Neuronal stem cell (in vitro differentiated cells): ENCODE data around the gene TICRR.

Experiments
- DNase-seq: peaks from one replicate; pipeline ENCODE4 v3.0.0-alpha.2; 2013; ENCODE audit warnings: low spot score
- H2AFZ ChIP-seq: one replicate; pipeline ENCODE4 v1.6.1; 2013; ENCODE audit warnings: mild to moderate bottlenecking, low read length, inconsistent platforms
- H2AK5ac ChIP-seq: 2 replicates; pipeline ENCODE4 v1.6.1; 2013; ENCODE audit warnings: low read depth, mild to moderate bottlenecking, inconsistent platforms, low read length, moderate library complexity, mixed read lengths
- H2BK120ac ChIP-seq: 2 replicates; pipeline ENCODE4 v1.6.1; 2013; ENCODE audit warnings: low read depth, mild to moderate bottlenecking, inconsistent platforms, low read length, moderate library complexity, mixed read lengths
- H2BK12ac ChIP-seq: one replicate; pipeline ENCODE4 v1.6.1; 2013; ENCODE audit warnings: low read length, inconsistent platforms
- H2BK15ac ChIP-seq: 2 replicates; pipeline ENCODE4 v1.6.1; 2013; ENCODE audit warnings: mild to moderate bottlenecking, low read length, inconsistent platforms, mixed read lengths
- H2BK5ac ChIP-seq: one replicate; pipeline ENCODE4 v1.6.1; 2013; ENCODE audit warnings: inconsistent platforms, mild to moderate bottlenecking, low read length, moderate library complexity
- H3K14ac ChIP-seq: one replicate; pipeline ENCODE4 v1.6.1; 2013; ENCODE audit warnings: low read length, inconsistent platforms
- H3K18ac ChIP-seq: 2 replicates; pipeline ENCODE4 v1.6.1; 2013; ENCODE audit warnings: low read length, inconsistent platforms
- H3K23ac ChIP-seq: 2 replicates; pipeline ENCODE4 v1.6.1; 2013; ENCODE audit warnings: low read depth, mild to moderate bottlenecking, mixed read lengths, low read length, inconsistent platforms; ENCODE audit not compliant: poor library complexity
- H3K27ac ChIP-seq: replicated peaks from 3 replicates; pipeline ENCODE4 v1.5.1; 2013; ENCODE audit warnings: low read length, inconsistent platforms
- H3K27me3 ChIP-seq, 3 experiments: 2 replicates each; pipeline ENCODE4 v1.6.1; 2013; ENCODE audit warnings: low read length in 3 of 3, mild to moderate bottlenecking in 2 of 3, inconsistent platforms in 1 of 3, low read depth in 1 of 3, mixed read lengths in 1 of 3, moderate library complexity in 1 of 3; ENCODE audit not compliant: control insufficient read depth in 3 of 3, insufficient read depth in 3 of 3
- H3K36me3 ChIP-seq, 2 donors: replicated peaks in 1 of 2; 2 replicates each; pipeline ENCODE4 v1.6.1; 2013; ENCODE audit warnings: low read length in 2 of 2; ENCODE audit not compliant: control insufficient read depth in 2 of 2, insufficient read depth in 2 of 2
- H3K4ac ChIP-seq: 2 replicates; pipeline ENCODE4 v1.6.1; 2013; ENCODE audit warnings: inconsistent platforms, mild to moderate bottlenecking, low read length, moderate library complexity
- H3K4me1 ChIP-seq, 2 donors: 1 replicate in 1 of 2; 2 replicates in 1 of 2; pipeline ENCODE4 v1.6.1; 2013; ENCODE audit warnings: low read length in 2 of 2, low read depth in 1 of 2; ENCODE audit not compliant: control insufficient read depth in 2 of 2, insufficient read depth in 1 of 2
- H3K4me2 ChIP-seq: one replicate; pipeline ENCODE4 v1.6.1; 2013; ENCODE audit warnings: mild to moderate bottlenecking, low read length, inconsistent platforms; ENCODE audit not compliant: insufficient read depth, poor library complexity, severe bottlenecking
- H3K4me3 ChIP-seq, 2 donors: 2 replicates each; pipeline ENCODE4 v1.5.1; 2013; ENCODE audit warnings: low read length in 2 of 2, mild to moderate bottlenecking in 2 of 2, inconsistent platforms in 1 of 2, moderate library complexity in 1 of 2
- H3K79me1 ChIP-seq: one replicate; pipeline ENCODE4 v1.6.1; 2013; ENCODE audit warnings: low read depth, mild to moderate bottlenecking, inconsistent platforms, low read length, moderate library complexity
- H3K9ac ChIP-seq: one replicate; pipeline ENCODE4 v1.6.1; 2013; ENCODE audit warnings: mild to moderate bottlenecking, low read depth, low read length, inconsistent platforms; ENCODE audit not compliant: poor library complexity
- H3K9me3 ChIP-seq, 2 donors: replicated peaks in 1 of 2; 2 replicates each; pipeline versions ENCODE3 to v1.6.1; 2013; ENCODE audit warnings: low read length in 2 of 2, mild to moderate bottlenecking in 2 of 2, inconsistent platforms in 1 of 2, low read depth in 1 of 2, mixed read lengths in 1 of 2, moderate library complexity in 1 of 2; ENCODE audit not compliant: control insufficient read depth in 2 of 2, insufficient read depth in 1 of 2
- H4K8ac ChIP-seq: one replicate; pipeline ENCODE4 v1.6.1; 2013; ENCODE audit warnings: low read depth, mild to moderate bottlenecking, inconsistent platforms, low read length, moderate library complexity
- H4K91ac ChIP-seq: one replicate; pipeline ENCODE4 v1.6.1; 2013; ENCODE audit warnings: low read length, low read depth, mild to moderate bottlenecking, inconsistent platforms; ENCODE audit not compliant: poor library complexity
- WGBS, 2 donors: extraction: QIAGEN DNeasy Blood & Tissue Kit; methylation state at CpG; one replicate each; pipeline ENCODE4 v1.1.7; 2013; ENCODE audit warnings: missing lambda C conversion rate in 2 of 2, mixed read lengths in 1 of 2; ENCODE audit not compliant: insufficient read length in 2 of 2, insufficient replicate concordance in 1 of 2; ENCODE audit errors: extremely low coverage in 2 of 2; 5-methylcytosine and 5-hydroxymethylcytosine counted together

Gene TICRR

DNA sequence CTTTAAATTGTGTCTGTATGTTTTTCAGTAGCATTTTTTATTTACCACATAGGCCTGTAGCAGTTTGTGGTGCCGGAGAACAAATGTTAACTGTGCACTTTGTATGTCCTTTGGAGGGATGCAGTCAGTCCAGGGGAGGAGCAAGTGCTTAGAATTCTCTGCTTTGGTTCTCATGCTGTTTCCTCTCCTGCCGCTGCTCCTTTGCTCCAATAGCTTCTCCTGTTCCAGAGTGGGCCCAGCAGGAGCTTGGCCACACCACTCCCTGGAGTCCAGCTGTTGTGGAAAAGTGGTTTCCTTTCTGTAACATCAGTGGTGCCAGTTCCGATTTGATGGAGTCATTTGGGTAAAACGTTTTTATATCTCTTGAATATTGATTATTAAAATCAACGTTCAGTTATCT, 16.6 kb downstream of the TICRR start:
- no peak for DNase-seq
- Histone ChIP-seq H4K8ac (no peak overlapping the region), H3K27ac (no peak overlapping the region), H3K9ac (no peak overlapping the region), H4K91ac (no peak overlapping the region), H3K4me1 (no peaks in the 10 kb centered on the region), H2BK15ac (no peak overlapping the region), H2BK12ac (no peak overlapping the region), H2BK5ac (no peak overlapping the region), H3K4me2 (no peak overlapping the region), H2AFZ (no peak overlapping the region), H3K14ac (no peak overlapping the region), H3K36me3 (peaks cover 42 to 98% of the 10 kb centered on the region in 2 donors), H3K79me1 (peaks cover 2% of the 10 kb centered on the region), H3K18ac (no peak overlapping the region), H3K9me3 (no peaks in the 10 kb centered on the region), H3K23ac (no peak overlapping the region), H2BK120ac (no peak overlapping the region), H2AK5ac (no peak overlapping the region), H3K4ac (no peak overlapping the region), H3K27me3 (no peaks in the 10 kb centered on the region), H3K4me3 (no peak overlapping the region)
- WGBS, 2 donors = no CpG with 5 or more reads among the region's 5 CpGs

DNA sequence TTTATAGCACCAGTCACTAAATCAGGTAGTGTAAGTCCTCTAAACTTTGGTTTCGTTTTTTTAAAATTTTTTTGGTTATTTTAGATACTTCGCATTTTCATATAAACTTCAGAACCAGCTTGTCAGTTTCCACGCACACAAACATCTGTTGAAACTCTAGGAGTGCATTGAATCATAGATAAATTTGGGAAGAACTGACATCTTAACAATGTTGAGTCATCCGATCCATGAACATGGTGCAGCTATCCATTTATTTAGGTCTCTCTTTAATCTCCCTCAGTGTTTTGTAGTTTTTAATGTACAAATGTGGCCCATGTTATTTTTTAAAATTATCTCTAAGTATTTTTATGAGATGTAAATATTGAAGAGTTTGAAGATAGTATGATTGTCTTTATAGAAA, 17.7 kb downstream of the TICRR start:
- Histone ChIP-seq H4K8ac (no peak overlapping the region), H2AK5ac (no peak overlapping the region), H3K18ac (no peak overlapping the region), H3K79me1 (peaks cover 2% of the 10 kb centered on the region), H3K4ac (no peak overlapping the region), H2BK12ac (no peak overlapping the region), H3K14ac (no peak overlapping the region), H3K9me3 (no peaks in the 10 kb centered on the region), H2BK120ac (no peak overlapping the region), H4K91ac (no peak overlapping the region), H3K27ac (no peak overlapping the region), H3K9ac (no peak overlapping the region), H2AFZ (no peak overlapping the region), H3K4me1 (no peaks in the 10 kb centered on the region), H3K23ac (no peak overlapping the region), H3K36me3 (peaks cover 33 to 98% of the 10 kb centered on the region in 2 donors), H3K27me3 (no peaks in the 10 kb centered on the region), H2BK5ac (no peak overlapping the region), H3K4me3 (no peak overlapping the region), H3K4me2 (no peak overlapping the region), H2BK15ac (no peak overlapping the region)
- no peak for DNase-seq
- no CpG with 5 or more reads among the region's 4 CpGs for WGBS, 2 donors

DNA sequence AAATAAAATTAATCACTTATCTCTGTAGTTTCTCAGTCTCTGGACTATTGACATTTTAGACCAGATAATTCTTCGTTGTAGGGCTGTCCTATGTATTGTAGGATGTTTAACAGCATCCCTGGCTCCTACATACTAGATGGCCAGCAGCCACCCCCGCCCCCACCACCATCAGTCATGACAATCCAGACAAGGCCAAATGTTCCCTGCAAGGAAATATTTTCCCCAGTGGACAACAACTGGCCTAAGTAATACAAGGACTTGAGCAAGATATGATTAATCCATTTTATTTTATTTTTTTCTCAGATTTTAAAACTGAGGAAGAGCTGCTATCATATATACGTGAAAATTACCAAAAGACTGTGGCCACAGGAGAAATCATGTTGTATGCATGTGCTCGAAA, 23.8 kb downstream of the TICRR start:
- no peak overlapping the region for H3K18ac ChIP-seq
- no peak overlapping the region for H2BK5ac ChIP-seq
- no peak overlapping the region for H2BK12ac ChIP-seq
- H2BK15ac ChIP-seq = no peak overlapping the region
- H3K9me3 ChIP-seq = no peaks in the 10 kb centered on the region
- no peaks in the 10 kb centered on the region for H3K27me3 ChIP-seq
- H2AFZ ChIP-seq = no peak overlapping the region
- WGBS, 2 donors = no CpG with 5 or more reads among the region's 4 CpGs
- H3K4ac ChIP-seq = no peak overlapping the region
- H4K8ac ChIP-seq = no peak overlapping the region
- DNase-seq = no peak
- H3K79me1 ChIP-seq = no peaks in the 10 kb centered on the region
- no peak overlapping the region for H3K4me3 ChIP-seq
- H3K27ac ChIP-seq = no peak overlapping the region
- H3K14ac ChIP-seq = no peak overlapping the region
- H4K91ac ChIP-seq = no peak overlapping the region
- no peak overlapping the region for H3K23ac ChIP-seq
- H3K36me3 ChIP-seq = peaks cover 24 to 99% of the 10 kb centered on the region in 2 donors
- H3K9ac ChIP-seq = no peak overlapping the region
- no peak overlapping the region for H2AK5ac ChIP-seq
- H3K4me1 ChIP-seq = no peaks in the 10 kb centered on the region
- H2BK120ac ChIP-seq = no peak overlapping the region
- H3K4me2 ChIP-seq = no peak overlapping the region

DNA sequence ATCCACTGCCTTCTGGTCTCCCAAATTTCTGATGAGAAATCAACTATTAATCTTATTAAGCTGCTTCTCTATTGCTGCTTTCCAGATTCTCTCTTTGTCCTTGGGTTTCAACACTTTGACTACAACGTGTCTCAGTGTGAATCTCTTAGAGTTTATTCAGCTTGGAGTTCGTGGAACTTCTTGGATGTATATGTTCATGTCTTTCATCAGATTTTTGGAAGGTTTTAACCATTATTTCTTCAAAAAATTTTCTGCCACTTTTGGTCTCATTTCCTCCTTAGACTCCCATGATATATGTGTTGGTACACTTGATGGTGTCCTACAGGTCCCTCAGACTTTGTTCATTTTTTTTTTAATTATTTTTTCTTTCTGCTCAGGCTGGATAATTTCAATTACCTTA, 36.0 kb downstream of the TICRR start:
- no peak for DNase-seq
- Histone ChIP-seq H3K18ac (no peak overlapping the region), H3K4me2 (no peak overlapping the region), H4K91ac (no peak overlapping the region), H3K14ac (no peak overlapping the region), H3K36me3 (peaks cover 21 to 98% of the 10 kb centered on the region in 2 donors), H3K4me3 (no peak overlapping the region), H3K79me1 (no peaks in the 10 kb centered on the region), H2AK5ac (no peak overlapping the region), H3K4me1 (no peaks in the 10 kb centered on the region), H3K27ac (no peak overlapping the region), H3K23ac (no peak overlapping the region), H2BK12ac (no peak overlapping the region), H3K9ac (no peak overlapping the region), H3K27me3 (no peaks in the 10 kb centered on the region), H2BK15ac (no peak overlapping the region), H3K4ac (no peak overlapping the region), H2AFZ (no peak overlapping the region), H4K8ac (no peak overlapping the region), H3K9me3 (peaks cover 12 to 41% of the 10 kb centered on the region in 2 donors), H2BK120ac (no peak overlapping the region), H2BK5ac (no peak overlapping the region)
- no CpG with 5 or more reads among the region's 2 CpGs for WGBS, 2 donors
